OCI-LY7 (cell line): ENCODE results near the gene ABCC9. TPM values are rescaled to one million over a fixed set of nuclear protein-coding genes. Genes with fewer than 3 reads are reported as not detected.

ENCODE experiments used
- BruUV-seq: library from RNA; stranded (reverse); fragments of 400-500 nt; replicated peaks from 2 replicates; lab custom pipeline; 2021; lab: Mats Ljungman, UMichigan
- CTCF ChIA-PET: fragments of 300-600 bp; sonication (Branson Sonifier 250); formaldehyde crosslinking; loops from one replicate; lab custom pipeline; 2022; ENCODE audit warnings: antibody characterized with exemption; ENCODE audit not compliant: unreplicated experiment; lab: Charles Lee
- POLR2A ChIA-PET: fragments of 300-600 bp; sonication (Branson Sonifier 250); formaldehyde crosslinking; loops from one replicate; lab custom pipeline; 2022; ENCODE audit warnings: antibody characterized with exemption; lab: Charles Lee
- DNase-seq: peaks from one replicate; pipeline ENCODE4 v3.0.0-alpha.2; 2015; ENCODE audit warnings: low spot score
- H2AFZ ChIP-seq: fragments of 200-600 bp; sonication (generic), shearing (Covaris generic); 2 replicates; pipeline ENCODE4 v1.6.1; 2014; ENCODE audit warnings: mild to moderate bottlenecking, antibody characterized with exemption, low read length, moderate library complexity
- H3K27ac ChIP-seq: fragments of 200-600 bp; sonication (generic); 2 replicates; pipeline ENCODE4 v1.5.1; 2014; ENCODE audit warnings: mixed run types, low read depth, mild to moderate bottlenecking, moderate library complexity, low read length, inconsistent platforms; ENCODE audit not compliant: poor library complexity, severe bottlenecking
- H3K36me3 ChIP-seq: fragments of 200-600 bp; sonication (generic); 2 replicates; pipeline ENCODE4 v1.6.1; 2014; ENCODE audit warnings: mild to moderate bottlenecking, antibody characterized with exemption, low read length, moderate library complexity, mixed read lengths; ENCODE audit not compliant: insufficient read depth
- H3K4me1 ChIP-seq: fragments of 200-600 bp; sonication (generic); 2 replicates; pipeline ENCODE4 v1.5.1; 2014; ENCODE audit warnings: mild to moderate bottlenecking, low read length; ENCODE audit not compliant: insufficient read depth, poor library complexity, severe bottlenecking
- H3K4me2 ChIP-seq: fragments of 200-600 bp; sonication (generic); 2 replicates; pipeline ENCODE4 v1.6.1; 2014; ENCODE audit warnings: mild to moderate bottlenecking, low read length
- H3K4me3 ChIP-seq: fragments of 200-600 bp; sonication (generic); 2 replicates; pipeline ENCODE4 v1.5.1; 2014; ENCODE audit warnings: mild to moderate bottlenecking, low read depth, low read length; ENCODE audit not compliant: poor library complexity, severe bottlenecking
- H3K79me2 ChIP-seq: fragments of 200-600 bp; sonication (generic); 2 replicates; pipeline ENCODE4 v1.6.1; 2016; ENCODE audit warnings: low read depth, mild to moderate bottlenecking, low read length, moderate library complexity, mixed read lengths; ENCODE audit not compliant: insufficient read depth
- H3K9me2 ChIP-seq: fragments of 200-600 bp; sonication (generic); 2 replicates; pipeline ENCODE4 v1.6.1; 2016; ENCODE audit warnings: mild to moderate bottlenecking, low read length, mixed read lengths; ENCODE audit not compliant: insufficient read depth
- H3K9me3 ChIP-seq: fragments of 200-600 bp; sonication (generic); 2 replicates; pipeline ENCODE4 v1.6.1; 2014; ENCODE audit warnings: mild to moderate bottlenecking, mixed run types, low read length, mixed read lengths
- H4K20me1 ChIP-seq: fragments of 200-600 bp; sonication (generic); 2 replicates; pipeline ENCODE4 v1.6.1; 2014; ENCODE audit warnings: mild to moderate bottlenecking, antibody characterized with exemption, low read length, moderate library complexity, mixed read lengths; ENCODE audit not compliant: insufficient read depth
- EZH2phosphoT487 ChIP-seq: fragments of 200-600 bp; sonication (generic); IDR thresholded peaks from 2 replicates; pipeline ENCODE4 v1.6.1; 2018; ENCODE audit warnings: low read depth, borderline replicate concordance, mild to moderate bottlenecking, mixed run types, antibody characterized with exemption, low read length, moderate library complexity, mixed read lengths
- intact Hi-C: fragments of 100-400 bp; cut with micrococcal nuclease; formaldehyde crosslinking; loops from one replicate; pipeline ENCODE4 v1.10.0; 2022; ENCODE audit not compliant: unreplicated experiment
- total RNA-seq, 2 experiments: library from RNA; depleted of rRNA in 1 of 2; stranded (reverse); fragments of >200 nt in 1 of 2; shearing (Covaris generic) in 1 of 2; gene quantifications; 2 replicates each; pipeline ENCODE4 v1.2.3, GENCODE V29; 2014 to 2022
- TF ChIP-seq, protein P1 (sequence below): fragments of 200-600 bp; sonication (generic); conservative IDR thresholded peaks from 2 replicates; pipeline ENCODE4 v1.5.1; 2014; ENCODE audit warnings: mild to moderate bottlenecking, antibody characterized with exemption, low read length, moderate library complexity, mixed read lengths

ABCC9 gene
- total RNA-seq, 2 experiments from 2014 or later = not detected

DNA sequence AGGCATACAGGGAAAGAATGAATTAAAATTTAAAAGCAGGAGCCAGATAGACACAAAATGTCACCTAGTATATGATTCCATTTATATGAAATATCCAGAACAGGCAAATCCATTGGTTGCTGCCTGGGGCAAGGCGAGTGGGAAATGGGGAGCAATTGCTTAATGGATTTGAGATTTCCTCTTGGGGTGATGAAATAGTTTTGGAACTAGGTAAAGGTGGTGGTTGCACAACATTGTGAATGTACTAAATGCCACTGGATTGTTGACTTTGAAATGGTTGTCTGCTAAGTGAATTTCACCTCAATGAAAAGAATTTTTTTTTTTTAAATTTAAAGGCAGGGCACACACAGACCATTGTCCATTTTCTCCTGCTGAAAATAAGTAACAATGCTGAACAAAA lies 61.9 kb downstream of the ABCC9 start:
- POLR2A ChIA-PET = interaction anchor here (1.2 kb wide), 1 partner anchor 11 kb away, joined by 3 read pairs; no protein-coding TSS in a partner anchor
- Histone ChIP-seq H3K4me2 (no peak overlapping the region), H2AFZ (no peak overlapping the region), H3K9me3 (no peaks in the 10 kb centered on the region), H3K4me3 (no peak overlapping the region), H3K27ac (no peak overlapping the region), H3K9me2 (no peaks in the 10 kb centered on the region), H4K20me1 (no peaks in the 10 kb centered on the region), H3K36me3 (no peaks in the 10 kb centered on the region), H3K4me1 (no peaks in the 10 kb centered on the region), H3K79me2 (no peaks in the 10 kb centered on the region)
- BruUV-seq = no TSS peak
- TF ChIP-seq, protein P1, sequence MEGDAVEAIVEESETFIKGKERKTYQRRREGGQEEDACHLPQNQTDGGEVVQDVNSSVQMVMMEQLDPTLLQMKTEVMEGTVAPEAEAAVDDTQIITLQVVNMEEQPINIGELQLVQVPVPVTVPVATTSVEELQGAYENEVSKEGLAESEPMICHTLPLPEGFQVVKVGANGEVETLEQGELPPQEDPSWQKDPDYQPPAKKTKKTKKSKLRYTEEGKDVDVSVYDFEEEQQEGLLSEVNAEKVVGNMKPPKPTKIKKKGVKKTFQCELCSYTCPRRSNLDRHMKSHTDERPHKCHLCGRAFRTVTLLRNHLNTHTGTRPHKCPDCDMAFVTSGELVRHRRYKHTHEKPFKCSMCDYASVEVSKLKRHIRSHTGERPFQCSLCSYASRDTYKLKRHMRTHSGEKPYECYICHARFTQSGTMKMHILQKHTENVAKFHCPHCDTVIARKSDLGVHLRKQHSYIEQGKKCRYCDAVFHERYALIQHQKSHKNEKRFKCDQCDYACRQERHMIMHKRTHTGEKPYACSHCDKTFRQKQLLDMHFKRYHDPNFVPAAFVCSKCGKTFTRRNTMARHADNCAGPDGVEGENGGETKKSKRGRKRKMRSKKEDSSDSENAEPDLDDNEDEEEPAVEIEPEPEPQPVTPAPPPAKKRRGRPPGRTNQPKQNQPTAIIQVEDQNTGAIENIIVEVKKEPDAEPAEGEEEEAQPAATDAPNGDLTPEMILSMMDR = no peak
- intact Hi-C loops = no loop called here
- no peak for DNase-seq
- CTCF ChIA-PET = no interaction called here

DNA sequence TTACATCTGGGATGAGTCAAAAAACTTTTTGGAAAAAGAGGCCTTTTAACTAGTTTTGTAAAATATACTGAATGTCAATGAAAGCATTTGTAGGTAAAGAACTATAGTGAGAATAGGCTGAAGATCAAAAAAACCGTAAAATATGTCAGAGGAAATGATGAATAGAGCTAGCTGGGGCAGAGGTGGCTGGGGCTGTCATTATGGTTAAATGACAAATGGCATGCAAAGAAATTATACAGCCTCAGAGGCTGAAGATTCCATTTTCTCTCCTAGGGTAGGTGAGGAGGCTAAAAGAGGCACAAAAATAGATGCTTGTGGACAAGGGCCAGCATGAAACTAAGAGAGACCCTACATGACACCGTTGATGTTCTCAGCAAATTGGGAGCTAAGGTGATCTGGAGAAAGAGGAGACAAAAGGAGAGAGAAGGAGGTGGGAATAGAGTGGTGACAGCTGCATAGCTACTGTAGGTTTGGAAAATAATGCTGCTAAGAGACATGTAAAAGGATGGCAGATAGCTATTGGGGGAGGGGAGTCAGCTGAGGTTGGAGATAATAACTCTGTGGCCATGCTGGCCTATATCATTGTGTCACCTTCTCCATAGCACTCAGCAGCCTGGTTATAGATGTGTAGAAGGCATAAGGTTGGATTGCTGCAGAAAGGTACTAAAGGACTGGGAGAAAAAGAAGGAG lies 63.8 kb downstream of the ABCC9 start:
- no peaks in the 10 kb centered on the region for H3K4me1 ChIP-seq
- CTCF ChIA-PET = no interaction called here
- no TSS peak for BruUV-seq

DNA sequence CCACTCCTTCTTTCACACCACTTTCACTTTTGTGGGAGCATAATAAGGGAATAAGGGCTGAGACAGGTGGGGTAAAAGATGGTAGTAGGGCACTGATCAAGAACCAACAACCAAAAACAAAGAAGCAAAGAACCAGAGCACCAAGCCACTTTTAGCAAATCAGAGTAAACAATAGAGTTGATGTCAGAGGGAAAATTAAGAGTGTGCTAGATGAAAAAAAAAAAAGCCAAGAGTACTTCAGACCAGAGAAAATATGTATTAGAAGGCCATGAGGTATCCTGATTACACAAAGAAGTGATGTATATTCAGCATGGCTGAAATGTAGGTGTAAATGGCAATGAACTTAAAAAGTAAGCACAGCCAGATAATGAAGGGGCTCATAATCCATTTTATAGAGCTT lies 75.4 kb downstream of the ABCC9 start:
- BruUV-seq = no TSS peak
- POLR2A ChIA-PET = no interaction called here
- Histone ChIP-seq H3K9me2 (no peaks in the 10 kb centered on the region), H4K20me1 (no peaks in the 10 kb centered on the region), H3K36me3 (no peaks in the 10 kb centered on the region), H3K79me2 (no peaks in the 10 kb centered on the region), H3K4me2 (no peak overlapping the region), H3K9me3 (no peaks in the 10 kb centered on the region), H2AFZ (no peak overlapping the region), H3K27ac (no peak overlapping the region), H3K4me1 (no peaks in the 10 kb centered on the region), H3K4me3 (no peak overlapping the region)
- no peak for TF ChIP-seq EZH2phosphoT487
- TF ChIP-seq, protein P1 = no peak
- CTCF ChIA-PET = no interaction called here
- DNase-seq = no peak
- intact Hi-C loops = no loop called here

More for the DNA sequence above, 63.8 kb downstream of the ABCC9 start:
- Histone ChIP-seq H3K36me3 (no peaks in the 10 kb centered on the region), H3K4me3 (no peak overlapping the region), H3K79me2 (no peaks in the 10 kb centered on the region), H3K27ac (no peak overlapping the region), H3K4me2 (no peak overlapping the region), H4K20me1 (no peaks in the 10 kb centered on the region), H3K9me2 (no peaks in the 10 kb centered on the region), H3K9me3 (no peaks in the 10 kb centered on the region), H2AFZ (no peak overlapping the region)
- TF ChIP-seq EZH2phosphoT487 = no peak
- TF ChIP-seq, protein P1 = no peak
- no peak for DNase-seq
- POLR2A ChIA-PET = no interaction called here
- intact Hi-C loops = no loop called here
